BLaER1 (cell line): ENCODE data around the gene FASTKD1.
A peak's percentile ranks its signal among the peaks of the same experiment; 100 is the strongest.
"Not testable (repeated sequence)": the region's sequence is repeated elsewhere in the genome, so short reads cannot be mapped to it uniquely, and the experiment has no call there.

ENCODE experiments used
- H3K27ac ChIP-seq: shearing (Covaris generic); formaldehyde crosslinking; 2 replicates; pipeline ENCODE4 v1.8.1; 2022
- H3K27me3 ChIP-seq: shearing (Covaris generic); formaldehyde crosslinking; 2 replicates; pipeline ENCODE4 v1.8.1; 2022
- H3K36me3 ChIP-seq: shearing (Covaris generic); formaldehyde crosslinking; 2 replicates; pipeline ENCODE4 v1.8.1; 2022
- H3K4me1 ChIP-seq: shearing (Covaris generic); formaldehyde crosslinking; 2 replicates; pipeline ENCODE4 v1.8.1; 2022
- H3K4me2 ChIP-seq: shearing (Covaris generic); formaldehyde crosslinking; 2 replicates; pipeline ENCODE4 v1.8.1; 2022
- H3K4me3 ChIP-seq: shearing (Covaris generic); formaldehyde crosslinking; 2 replicates; pipeline ENCODE4 v1.8.1; 2022
- H3K9ac ChIP-seq: shearing (Covaris generic); formaldehyde crosslinking; 2 replicates; pipeline ENCODE4 v1.8.1; 2022
- H3K9me3 ChIP-seq: shearing (Covaris generic); formaldehyde crosslinking; 2 replicates; pipeline ENCODE4 v1.8.1; 2022
- H4K20me1 ChIP-seq: shearing (Covaris generic); formaldehyde crosslinking; 2 replicates; pipeline ENCODE4 v1.8.1; 2022
- Cebpa-rat ChIP-seq: shearing (Covaris generic); IDR thresholded peaks from 2 replicates; pipeline ENCODE4 v1.8.1; 2022

FASTKD1 gene

GRCh38 chr2:169573160-169573973, at the start of gene FASTKD1:
FASTKD1 (minus strand) TSS chr2:169573865; CDS start chr2:169572029, 1,836 bp downstream.
- no peak for TF ChIP-seq Cebpa-rat
- H3K4me3 ChIP-seq: peak within 1 kb of the TSS; percentile 81
- no peaks in the 10 kb centered on the region for H4K20me1 ChIP-seq
- H3K27ac ChIP-seq: peak within 1 kb of the TSS; percentile 66
- no peaks in the 10 kb centered on the region for H3K27me3 ChIP-seq
- 0 out of 2 replicates have a peak, but pooled peaks cover 3% of the 10 kb centered on the region for H3K9me3 ChIP-seq
- H3K9ac ChIP-seq: peak within 1 kb of the TSS; percentile 77
- peaks cover 3% of the 10 kb centered on the region; the same call in 1 of the 2 replicates for H3K36me3 ChIP-seq
- H3K4me1 ChIP-seq: peaks cover 27% of the 10 kb centered on the region
- H3K4me2 ChIP-seq: peak within 1 kb of the TSS; percentile 81

GRCh38 chr2:169623235-169623634, 49.6 kb upstream of the FASTKD1 start:
- H4K20me1 ChIP-seq: peaks cover 13% of the 10 kb centered on the region; the same call in 1 of the 2 replicates
- H3K27me3 ChIP-seq: no peaks in the 10 kb centered on the region
- no peak overlapping the region for H3K27ac ChIP-seq
- TF ChIP-seq Cebpa-rat: no peak
- peaks cover 7% of the 10 kb centered on the region; the same call in 1 of the 2 replicates for H3K4me1 ChIP-seq
- H3K9ac ChIP-seq: no peak overlapping the region
- no peak overlapping the region for H3K4me2 ChIP-seq
- H3K9me3 ChIP-seq: no peaks in the 10 kb centered on the region
- no peak overlapping the region for H3K4me3 ChIP-seq
- peaks cover 88% of the 10 kb centered on the region for H3K36me3 ChIP-seq

GRCh38 chr2:169620509-169620908, 46.8 kb upstream of the FASTKD1 start:
- Histone ChIP-seq H3K27me3 (no peaks in the 10 kb centered on the region), H3K36me3 (peaks cover 92% of the 10 kb centered on the region), H3K4me1 (peaks cover 7% of the 10 kb centered on the region; the same call in 1 of the 2 replicates)

GRCh38 chr2:169619946-169620345, 46.3 kb upstream of the FASTKD1 start:
- Histone ChIP-seq H3K4me1 (peaks cover 7% of the 10 kb centered on the region; the same call in 1 of the 2 replicates), H4K20me1 (peaks cover 20% of the 10 kb centered on the region; the same call in 1 of the 2 replicates), H3K9me3 (peaks cover 23% of the 10 kb centered on the region), H3K27me3 (no peaks in the 10 kb centered on the region), H3K4me3 (no peak overlapping the region), H3K36me3 (peaks cover 93% of the 10 kb centered on the region), H3K4me2 (no peak overlapping the region), H3K27ac (no peak overlapping the region), H3K9ac (no peak overlapping the region)
- TF ChIP-seq Cebpa-rat: no peak

More at GRCh38 chr2:169620509-169620908, 46.8 kb upstream of the FASTKD1 start:
- no peak overlapping the region for H3K27ac ChIP-seq
- H3K4me2 ChIP-seq: no peak overlapping the region
- peaks cover 17% of the 10 kb centered on the region for H3K9me3 ChIP-seq
- H3K9ac ChIP-seq: no peak overlapping the region
- no peak for TF ChIP-seq Cebpa-rat
- H3K4me3 ChIP-seq: no peak overlapping the region
- peaks cover 20% of the 10 kb centered on the region; the same call in 1 of the 2 replicates for H4K20me1 ChIP-seq

- not testable (repeated sequence) for H3K4me3 ChIP-seq, H3K27me3 ChIP-seq, H3K27ac ChIP-seq, H3K4me2 ChIP-seq, H3K9ac ChIP-seq, H3K4me1 ChIP-seq
- Histone ChIP-seq H3K9me3 (peaks cover 34% of the 10 kb centered on the region), H3K36me3 (peaks cover 90% of the 10 kb centered on the region), H4K20me1 (peaks cover 14% of the 10 kb centered on the region; the same call in 1 of the 2 replicates)
Measured at GRCh38 chr2:169615982-169616381, 42.3 kb upstream of the FASTKD1 start.

GRCh38 chr2:169613876-169614275, 40.2 kb upstream of the FASTKD1 start:
- Histone ChIP-seq H3K36me3 (peaks cover 95% of the 10 kb centered on the region), H3K4me1 (no peaks in the 10 kb centered on the region)

GRCh38 chr2:169609264-169609663, 35.6 kb upstream of the FASTKD1 start:
- H3K9ac ChIP-seq: no peak overlapping the region
- H4K20me1 ChIP-seq: peaks cover 12% of the 10 kb centered on the region
- no peaks in the 10 kb centered on the region for H3K27me3 ChIP-seq
- no peak overlapping the region for H3K27ac ChIP-seq
- no peak overlapping the region for H3K4me3 ChIP-seq
- TF ChIP-seq Cebpa-rat: no peak
- H3K4me2 ChIP-seq: no peak overlapping the region
- H3K4me1 ChIP-seq: no peaks in the 10 kb centered on the region
- H3K36me3 ChIP-seq: peaks cover 88% of the 10 kb centered on the region
- peaks cover 9% of the 10 kb centered on the region; the same call in 1 of the 2 replicates for H3K9me3 ChIP-seq

More at GRCh38 chr2:169613876-169614275, 40.2 kb upstream of the FASTKD1 start:
- no peak for TF ChIP-seq Cebpa-rat
- Histone ChIP-seq H3K4me3 (no peak overlapping the region), H3K27ac (no peak overlapping the region), H3K9ac (no peak overlapping the region), H3K4me2 (no peak overlapping the region), H3K27me3 (no peaks in the 10 kb centered on the region), H4K20me1 (peaks cover 7% of the 10 kb centered on the region; the same call in 1 of the 2 replicates), H3K9me3 (peaks cover 34% of the 10 kb centered on the region)

- no peaks in the 10 kb centered on the region for H3K4me1 ChIP-seq
- no peak overlapping the region for H3K27ac ChIP-seq
- H3K27me3 ChIP-seq: no peaks in the 10 kb centered on the region
- H3K4me2 ChIP-seq: no peak overlapping the region
- no peaks in the 10 kb centered on the region for H3K9me3 ChIP-seq
- H3K4me3 ChIP-seq: no peak overlapping the region
- peaks cover 43% of the 10 kb centered on the region for H3K36me3 ChIP-seq
- no peak for TF ChIP-seq Cebpa-rat
- H3K9ac ChIP-seq: no peak overlapping the region
- H4K20me1 ChIP-seq: peaks cover 99% of the 10 kb centered on the region
Measured at GRCh38 chr2:169599568-169599967, 25.9 kb upstream of the FASTKD1 start.

- no peak overlapping the region for H3K4me3 ChIP-seq
- no peaks in the 10 kb centered on the region for H3K9me3 ChIP-seq
- H4K20me1 ChIP-seq: peaks cover 99% of the 10 kb centered on the region
- no peaks in the 10 kb centered on the region for H3K4me1 ChIP-seq
- no peaks in the 10 kb centered on the region for H3K27me3 ChIP-seq
- peaks cover 39% of the 10 kb centered on the region for H3K36me3 ChIP-seq
- no peak for TF ChIP-seq Cebpa-rat
- H3K9ac ChIP-seq: no peak overlapping the region
- no peak overlapping the region for H3K27ac ChIP-seq
- H3K4me2 ChIP-seq: no peak overlapping the region
Measured at GRCh38 chr2:169598982-169599381, 25.3 kb upstream of the FASTKD1 start.

- H3K4me3 ChIP-seq, H3K4me1 ChIP-seq, H3K9ac ChIP-seq, H3K4me2 ChIP-seq, H3K27ac ChIP-seq, H3K9me3 ChIP-seq, H3K27me3 ChIP-seq: not testable (repeated sequence)
- Histone ChIP-seq H3K36me3 (peaks cover 46% of the 10 kb centered on the region), H4K20me1 (peaks cover 100% of the 10 kb centered on the region)
Measured at GRCh38 chr2:169596546-169596945, 22.9 kb upstream of the FASTKD1 start.
